Mammary epithelial cell (primary cell): ENCODE data around the gene GH1.

ENCODE experiments used
- EZH2 ChIP-seq: IDR thresholded peaks from 2 replicates; pipeline ENCODE4 v1.6.1; 2012; ENCODE audit warnings: low read length, inconsistent platforms, borderline replicate concordance
- TF ChIP-seq, protein P1 (sequence below), 2 donors: IDR thresholded peaks in 1 of 2; conservative IDR thresholded peaks in 1 of 2; 2 replicates each; pipeline ENCODE4 v1.5.1; 2011 to 2012; ENCODE audit warnings: inconsistent platforms in 2 of 2, low read length in 2 of 2, mild to moderate bottlenecking in 2 of 2, control low read depth in 1 of 2, low read depth in 1 of 2; ENCODE audit not compliant: insufficient read depth in 1 of 2; ENCODE audit errors: extremely low read depth in 1 of 2

DNA sequence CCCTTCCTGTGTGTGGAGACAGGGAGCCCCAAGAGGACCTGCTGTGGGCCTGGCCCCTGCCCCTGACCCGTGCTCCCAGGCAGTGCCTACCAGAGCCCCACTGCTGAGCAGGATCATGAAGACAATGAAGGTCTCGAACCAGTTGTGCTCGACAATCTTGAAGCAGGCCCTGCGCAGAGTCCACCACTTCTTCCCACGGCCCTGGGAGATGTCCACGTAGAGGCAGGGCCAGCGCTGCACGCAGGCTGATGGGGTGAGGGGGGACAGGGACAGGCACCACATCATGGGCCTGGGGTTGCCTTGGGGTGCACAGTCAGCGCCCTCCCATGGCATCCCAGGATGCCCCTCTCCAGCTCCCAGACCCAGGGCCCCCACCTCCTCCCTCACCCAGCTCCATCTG lies 29.9 kb upstream of the GH1 start:
- TF ChIP-seq, protein P1, sequence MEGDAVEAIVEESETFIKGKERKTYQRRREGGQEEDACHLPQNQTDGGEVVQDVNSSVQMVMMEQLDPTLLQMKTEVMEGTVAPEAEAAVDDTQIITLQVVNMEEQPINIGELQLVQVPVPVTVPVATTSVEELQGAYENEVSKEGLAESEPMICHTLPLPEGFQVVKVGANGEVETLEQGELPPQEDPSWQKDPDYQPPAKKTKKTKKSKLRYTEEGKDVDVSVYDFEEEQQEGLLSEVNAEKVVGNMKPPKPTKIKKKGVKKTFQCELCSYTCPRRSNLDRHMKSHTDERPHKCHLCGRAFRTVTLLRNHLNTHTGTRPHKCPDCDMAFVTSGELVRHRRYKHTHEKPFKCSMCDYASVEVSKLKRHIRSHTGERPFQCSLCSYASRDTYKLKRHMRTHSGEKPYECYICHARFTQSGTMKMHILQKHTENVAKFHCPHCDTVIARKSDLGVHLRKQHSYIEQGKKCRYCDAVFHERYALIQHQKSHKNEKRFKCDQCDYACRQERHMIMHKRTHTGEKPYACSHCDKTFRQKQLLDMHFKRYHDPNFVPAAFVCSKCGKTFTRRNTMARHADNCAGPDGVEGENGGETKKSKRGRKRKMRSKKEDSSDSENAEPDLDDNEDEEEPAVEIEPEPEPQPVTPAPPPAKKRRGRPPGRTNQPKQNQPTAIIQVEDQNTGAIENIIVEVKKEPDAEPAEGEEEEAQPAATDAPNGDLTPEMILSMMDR (conservative IDR thresholded peaks at IDR 0.05 in 1 of 2, IDR thresholded peaks at IDR 0.05 in 1 of 2; ENCODE audit: extremely low read depth in 1 of 2, insufficient read depth in 1 of 2, low read depth in 1 of 2, low read length in 2 of 2): no peak
- no peak for TF ChIP-seq EZH2
